LNCaP clone FGC (cell line): ENCODE results near the gene CELF5.
A peak's percentile ranks its signal among the peaks of the same experiment; 100 is the strongest.
"Not testable (repeated sequence)": the region's sequence is repeated elsewhere in the genome, so short reads cannot be mapped to it uniquely, and the experiment has no call there.

ENCODE experiments used
- DNase-seq: peaks from one replicate; pipeline ENCODE4 v3.0.0-alpha.2; 2011; ENCODE audit warnings: low read depth
- H3K4me3 ChIP-seq: 2 replicates; pipeline ENCODE4 v1.5.1; 2011; ENCODE audit warnings: mild to moderate bottlenecking, low read depth, low read length, control low read depth
- CTCF ChIP-seq: IDR thresholded peaks from 2 replicates; pipeline ENCODE4 v1.5.1; 2012; ENCODE audit warnings: mild to moderate bottlenecking; ENCODE audit not compliant: control insufficient read depth, insufficient read depth; ENCODE audit errors: extremely low read depth

CELF5 gene

GRCh38 chr19:3210347-3211017 lies 14.0 kb upstream of the CELF5 start:
- DNase-seq, result no peak
- peak; percentile 74 for TF ChIP-seq CTCF
- no peak overlapping the region for H3K4me3 ChIP-seq

GRCh38 chr19:3211191-3211590 lies 13.3 kb upstream of the CELF5 start:
- DNase-seq, result no peak
- no peak for TF ChIP-seq CTCF
- no peak overlapping the region for H3K4me3 ChIP-seq

GRCh38 chr19:3213159-3213558 lies 11.3 kb upstream of the CELF5 start:
- DNase-seq, result no peak
- no peak for TF ChIP-seq CTCF
- no peak overlapping the region for H3K4me3 ChIP-seq

GRCh38 chr19:3216874-3217273 lies 7.6 kb upstream of the CELF5 start:
- DNase-seq, result no peak
- no peak overlapping the region for H3K4me3 ChIP-seq

GRCh38 chr19:3220576-3220975 lies 3.9 kb upstream of the CELF5 start:
- no peak overlapping the region for H3K4me3 ChIP-seq
- no peak for TF ChIP-seq CTCF
- no peak for DNase-seq

More at GRCh38 chr19:3216874-3217273, 7.6 kb upstream of the CELF5 start:
- TF ChIP-seq CTCF, result no peak

GRCh38 chr19:3221576-3221975 lies 2.9 kb upstream of the CELF5 start:
- not testable (repeated sequence) for DNase-seq, H3K4me3 ChIP-seq

GRCh38 chr19:3222709-3223108 lies 1.8 kb upstream of the CELF5 start:
- no peak for DNase-seq
- no peak overlapping the region for H3K4me3 ChIP-seq
- no peak for TF ChIP-seq CTCF

GRCh38 chr19:3225169-3225485 lies 666 bp downstream of the CELF5 start:
- no peak for DNase-seq
- no peak overlapping the region for H3K4me3 ChIP-seq
- no peak for TF ChIP-seq CTCF
